ENCODE measurements around the gene PRAMEF18.
"Not testable (repeated sequence)": the region's sequence is repeated elsewhere in the genome, so short reads cannot be mapped to it uniquely, and the experiment has no call there.

DNA sequence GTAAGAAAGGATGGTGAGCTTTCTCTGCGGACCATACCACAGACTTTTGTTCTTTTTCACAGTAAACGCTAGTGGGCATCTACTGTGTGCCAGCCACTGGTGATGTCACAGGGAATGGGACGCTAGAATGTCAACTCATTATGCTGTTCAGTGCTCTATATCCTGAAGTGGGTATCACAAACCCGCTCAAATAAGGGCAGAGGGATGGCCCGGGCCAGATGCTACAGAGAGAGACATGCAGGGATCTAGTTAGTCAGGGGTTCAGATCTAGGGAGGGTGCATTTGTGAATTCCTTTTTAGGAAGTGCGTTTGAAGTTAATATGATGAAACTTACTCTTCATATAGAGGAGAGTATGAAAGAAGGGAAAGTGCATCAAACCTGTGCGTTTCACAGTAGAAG lies 21.2 kb upstream of the PRAMEF18 start:
- TF ChIP-seq, protein P1, sequence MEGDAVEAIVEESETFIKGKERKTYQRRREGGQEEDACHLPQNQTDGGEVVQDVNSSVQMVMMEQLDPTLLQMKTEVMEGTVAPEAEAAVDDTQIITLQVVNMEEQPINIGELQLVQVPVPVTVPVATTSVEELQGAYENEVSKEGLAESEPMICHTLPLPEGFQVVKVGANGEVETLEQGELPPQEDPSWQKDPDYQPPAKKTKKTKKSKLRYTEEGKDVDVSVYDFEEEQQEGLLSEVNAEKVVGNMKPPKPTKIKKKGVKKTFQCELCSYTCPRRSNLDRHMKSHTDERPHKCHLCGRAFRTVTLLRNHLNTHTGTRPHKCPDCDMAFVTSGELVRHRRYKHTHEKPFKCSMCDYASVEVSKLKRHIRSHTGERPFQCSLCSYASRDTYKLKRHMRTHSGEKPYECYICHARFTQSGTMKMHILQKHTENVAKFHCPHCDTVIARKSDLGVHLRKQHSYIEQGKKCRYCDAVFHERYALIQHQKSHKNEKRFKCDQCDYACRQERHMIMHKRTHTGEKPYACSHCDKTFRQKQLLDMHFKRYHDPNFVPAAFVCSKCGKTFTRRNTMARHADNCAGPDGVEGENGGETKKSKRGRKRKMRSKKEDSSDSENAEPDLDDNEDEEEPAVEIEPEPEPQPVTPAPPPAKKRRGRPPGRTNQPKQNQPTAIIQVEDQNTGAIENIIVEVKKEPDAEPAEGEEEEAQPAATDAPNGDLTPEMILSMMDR (IDR thresholded peaks at IDR 0.05; ENCODE audit: insufficient read depth, low read length, poor library complexity, severe bottlenecking): not testable (repeated sequence)
- TF ChIP-seq EZH2phosphoT487 (conservative IDR thresholded peaks at IDR 0.05; ENCODE audit: low read length): not testable (repeated sequence)

Data from SU-DHL-6 (cell line).